MCF 10A (cell line): Measurements from ENCODE around the gene IQCK. TPM values are rescaled to one million over a fixed set of nuclear protein-coding genes. Genes with fewer than 3 reads are reported as not detected.

Experiments
- BruUV-seq: library from RNA; stranded (reverse); fragments of 400-500 nt; replicated peaks from 2 replicates; lab custom pipeline; 2021; lab: Mats Ljungman, UMichigan
- CTCF ChIA-PET: fragments of 300-600 bp; sonication (Branson Sonifier 250); formaldehyde crosslinking; extraction: SDS; loops from one replicate; lab custom pipeline; 2021; ENCODE audit warnings: antibody characterized with exemption, inconsistent platforms; lab: Yijun Ruan, JAX
- POLR2A ChIA-PET: fragments of 300-600, 350-650 bp; sonication (Branson Sonifier 250); formaldehyde crosslinking; extraction: SDS; loops from one replicate; lab custom pipeline; 2020; ENCODE audit warnings: antibody characterized with exemption, inconsistent platforms; lab: Yijun Ruan, JAX
- DNase-seq: peaks from one replicate; pipeline ENCODE4 v3.0.0-alpha.2; 2018; ENCODE audit not compliant: unreplicated experiment
- H3K27ac Mint-ChIP-seq: one replicate; pipeline ENCODE4 v1.8.0; 2022; ENCODE audit warnings: mild to moderate bottlenecking, low read depth, mixed read lengths; ENCODE audit not compliant: unreplicated experiment
- H3K27me3 Mint-ChIP-seq: one replicate; pipeline ENCODE4 v1.8.0; 2022; ENCODE audit warnings: mixed read lengths; ENCODE audit not compliant: insufficient read depth, unreplicated experiment
- H3K36me3 Mint-ChIP-seq: one replicate; pipeline ENCODE4 v1.8.0; 2022; ENCODE audit warnings: mild to moderate bottlenecking, moderate library complexity, mixed read lengths; ENCODE audit not compliant: insufficient read depth, unreplicated experiment
- H3K4me1 Mint-ChIP-seq: one replicate; pipeline ENCODE4 v1.8.0; 2022; ENCODE audit warnings: mixed read lengths; ENCODE audit not compliant: insufficient read depth, unreplicated experiment
- H3K4me3 Mint-ChIP-seq: one replicate; pipeline ENCODE4 v1.8.0; 2022; ENCODE audit warnings: mild to moderate bottlenecking, moderate library complexity, mixed read lengths; ENCODE audit not compliant: unreplicated experiment
- H3K9me3 Mint-ChIP-seq: one replicate; pipeline ENCODE4 v1.8.0; 2022; ENCODE audit warnings: mixed read lengths; ENCODE audit not compliant: unreplicated experiment
- intact Hi-C: fragments of 100-400 bp; cut with micrococcal nuclease; formaldehyde crosslinking; loops from 2 replicates; pipeline ENCODE4 v1.14.1; 2022
- total RNA-seq: library from RNA; stranded (reverse); gene quantifications from 2 replicates; pipeline ENCODE4 v1.2.3, GENCODE V29; 2022
- TF ChIP-seq, protein P1 (sequence below): fragments of 200-600 bp; IDR thresholded peaks from one replicate; pipeline ENCODE4 v1.8.0; 2022; ENCODE audit warnings: antibody characterized with exemption, mild to moderate bottlenecking; ENCODE audit not compliant: unreplicated experiment

Gene IQCK
- total RNA-seq, 1 experiment from 2014 or later = 5.9 TPM

DNA sequence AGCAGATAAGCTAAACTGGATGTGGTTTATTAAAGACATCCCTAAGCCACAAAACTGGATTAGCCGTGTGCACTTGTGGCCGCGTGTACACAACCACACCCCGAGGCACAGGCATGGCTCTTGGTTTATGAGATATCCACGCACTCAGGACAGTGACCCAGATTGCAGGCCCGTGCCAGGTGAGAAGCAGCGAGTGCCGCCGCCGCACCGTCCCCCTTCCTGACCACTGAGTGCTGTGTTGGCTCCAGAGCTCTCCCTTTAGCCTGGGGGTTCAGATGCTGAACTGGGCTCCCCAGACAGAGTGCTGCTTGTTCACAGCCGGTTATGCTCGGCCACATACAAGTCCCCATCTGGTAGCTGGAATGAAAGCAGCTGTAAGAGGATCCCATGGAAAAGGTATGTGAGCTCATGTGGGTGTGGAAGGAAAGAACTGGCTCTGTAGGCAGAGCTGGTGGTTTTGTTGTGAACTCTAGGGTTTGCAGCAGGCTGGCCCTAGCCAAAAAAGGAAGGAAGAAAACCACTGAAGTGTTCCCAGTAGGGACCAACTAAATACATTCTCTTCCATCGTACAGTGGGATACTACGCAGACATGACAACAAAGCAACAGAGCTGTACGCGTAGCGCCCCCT, 29.6 kb upstream of the IQCK start:
- intact Hi-C loops = no loop called here
- Mint-ChIP-seq H3K9me3 (no peaks in the 10 kb centered on the region), H3K27me3 (no peaks in the 10 kb centered on the region), H3K27ac (no peak overlapping the region), H3K4me1 (no peaks in the 10 kb centered on the region), H3K36me3 (peaks cover 37% of the 10 kb centered on the region), H3K4me3 (no peak overlapping the region)
- CTCF ChIA-PET = interaction anchor here (0.6 to 1.0 kb wide), 2 partner anchors 105 to 1263 kb away, joined by 3 to 4 read pairs; no protein-coding TSS in a partner anchor
- TF ChIP-seq, protein P1, sequence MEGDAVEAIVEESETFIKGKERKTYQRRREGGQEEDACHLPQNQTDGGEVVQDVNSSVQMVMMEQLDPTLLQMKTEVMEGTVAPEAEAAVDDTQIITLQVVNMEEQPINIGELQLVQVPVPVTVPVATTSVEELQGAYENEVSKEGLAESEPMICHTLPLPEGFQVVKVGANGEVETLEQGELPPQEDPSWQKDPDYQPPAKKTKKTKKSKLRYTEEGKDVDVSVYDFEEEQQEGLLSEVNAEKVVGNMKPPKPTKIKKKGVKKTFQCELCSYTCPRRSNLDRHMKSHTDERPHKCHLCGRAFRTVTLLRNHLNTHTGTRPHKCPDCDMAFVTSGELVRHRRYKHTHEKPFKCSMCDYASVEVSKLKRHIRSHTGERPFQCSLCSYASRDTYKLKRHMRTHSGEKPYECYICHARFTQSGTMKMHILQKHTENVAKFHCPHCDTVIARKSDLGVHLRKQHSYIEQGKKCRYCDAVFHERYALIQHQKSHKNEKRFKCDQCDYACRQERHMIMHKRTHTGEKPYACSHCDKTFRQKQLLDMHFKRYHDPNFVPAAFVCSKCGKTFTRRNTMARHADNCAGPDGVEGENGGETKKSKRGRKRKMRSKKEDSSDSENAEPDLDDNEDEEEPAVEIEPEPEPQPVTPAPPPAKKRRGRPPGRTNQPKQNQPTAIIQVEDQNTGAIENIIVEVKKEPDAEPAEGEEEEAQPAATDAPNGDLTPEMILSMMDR = no peak
- no peak for DNase-seq
- POLR2A ChIA-PET = interaction anchor here (2.1 kb wide), 1 partner anchor 8 kb away, joined by 5 read pairs; no protein-coding TSS in a partner anchor
- no TSS peak for BruUV-seq

DNA sequence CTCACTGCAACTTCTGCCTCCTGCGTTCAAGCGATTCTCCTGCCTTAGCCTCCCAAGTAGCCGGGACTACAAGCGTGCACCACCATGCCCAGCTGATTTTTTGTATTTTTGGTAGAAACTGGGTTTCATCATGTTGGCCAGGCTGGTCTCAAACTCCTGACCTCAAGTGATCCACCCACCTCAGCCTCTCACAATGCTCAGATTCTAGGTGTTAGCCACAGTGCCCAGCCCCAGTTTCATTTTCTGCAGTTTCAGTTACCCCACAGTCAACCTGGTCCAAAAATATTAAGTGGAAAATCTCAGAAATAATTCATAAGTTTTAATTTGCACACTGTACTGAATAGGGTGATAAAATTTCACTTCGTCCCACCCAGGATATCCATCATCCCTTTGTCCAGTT, 28.7 kb upstream of the IQCK start:
- H3K4me3 Mint-ChIP-seq = no peak overlapping the region
- H3K27me3 Mint-ChIP-seq = no peaks in the 10 kb centered on the region
- H3K36me3 Mint-ChIP-seq = peaks cover 45% of the 10 kb centered on the region
- no peak overlapping the region for H3K27ac Mint-ChIP-seq
- no peaks in the 10 kb centered on the region for H3K9me3 Mint-ChIP-seq
- no peaks in the 10 kb centered on the region for H3K4me1 Mint-ChIP-seq
- no TSS peak for BruUV-seq
- TF ChIP-seq, protein P1 = no peak
- CTCF ChIA-PET = no interaction called here
- POLR2A ChIA-PET = interaction anchor here (2.1 kb wide), 1 partner anchor 7 kb away, joined by 5 read pairs; no protein-coding TSS in a partner anchor
- intact Hi-C loops = no loop called here
- DNase-seq = no peak

DNA sequence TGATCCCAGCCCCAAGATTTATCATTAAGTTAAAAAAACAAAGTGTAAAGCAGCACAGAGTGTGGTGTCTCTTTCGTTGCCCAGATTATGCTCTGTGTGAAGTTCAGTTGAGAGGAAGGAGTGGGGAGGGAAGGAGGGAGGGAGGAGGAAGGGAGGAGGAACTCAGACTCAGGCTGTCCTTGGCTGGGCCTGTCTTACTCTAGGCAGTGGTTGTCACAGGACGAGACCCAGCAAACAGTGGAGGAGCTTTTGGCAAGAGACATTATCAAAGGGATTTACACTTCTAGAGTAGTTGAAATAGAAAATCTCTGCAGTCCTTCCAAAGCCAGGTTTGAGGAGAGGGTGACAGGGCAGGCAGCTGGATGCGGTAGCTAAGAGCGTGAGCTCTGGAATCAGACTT, 27.9 kb upstream of the IQCK start:
- no peaks in the 10 kb centered on the region for H3K4me1 Mint-ChIP-seq
- H3K27me3 Mint-ChIP-seq = no peaks in the 10 kb centered on the region
- BruUV-seq = no TSS peak
- no peak for DNase-seq
- H3K27ac Mint-ChIP-seq = no peak overlapping the region
- intact Hi-C loops = loop anchor here (10.0 kb wide), 1 partner anchor 85 kb away; no protein-coding TSS in a partner anchor
- H3K4me3 Mint-ChIP-seq = no peak overlapping the region
- peaks cover 53% of the 10 kb centered on the region for H3K36me3 Mint-ChIP-seq
- POLR2A ChIA-PET = no interaction called here
- H3K9me3 Mint-ChIP-seq = no peaks in the 10 kb centered on the region
- CTCF ChIA-PET = interaction anchor here (0.6 to 1.3 kb wide), 3 partner anchors 9 to 210 kb away, joined by 3 to 6 read pairs (median 6); no protein-coding TSS in a partner anchor
- TF ChIP-seq, protein P1 = no peak

DNA sequence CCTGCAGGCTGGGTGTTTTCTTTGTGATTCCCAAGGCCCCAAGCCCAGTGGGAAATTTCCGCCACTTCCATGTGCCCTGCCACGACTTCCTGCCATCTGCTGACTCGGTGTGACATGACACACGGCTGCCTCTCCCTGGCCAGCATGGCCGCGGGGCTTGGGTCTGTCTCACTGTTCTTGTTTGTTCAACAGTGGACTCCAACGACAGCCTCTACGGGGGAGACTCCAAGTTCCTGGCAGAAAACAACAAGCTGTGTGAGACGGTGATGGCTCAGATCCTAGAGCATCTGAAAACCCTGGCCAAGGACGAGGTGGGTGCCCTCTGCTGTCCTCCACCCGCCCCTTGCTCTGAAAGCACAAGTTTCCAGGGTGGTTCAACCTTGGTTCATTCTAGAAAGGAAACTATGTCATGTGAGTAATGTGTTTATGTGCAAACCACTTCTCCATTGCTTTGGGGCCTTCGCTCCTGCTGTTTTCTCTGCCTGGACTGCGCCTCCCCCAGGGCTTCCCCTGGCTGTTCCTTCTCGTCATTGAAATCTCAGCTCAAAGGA, 26.8 kb upstream of the IQCK start:
- Mint-ChIP-seq H3K4me1 (peaks cover under 1% of the 10 kb centered on the region), H3K36me3 (peaks cover 50% of the 10 kb centered on the region), H3K4me3 (no peak overlapping the region), H3K9me3 (no peaks in the 10 kb centered on the region), H3K27me3 (no peaks in the 10 kb centered on the region), H3K27ac (no peak overlapping the region)
- no peak for DNase-seq
- intact Hi-C loops = loop anchor here (10.0 kb wide), 1 partner anchor 86 kb away; no protein-coding TSS in a partner anchor
- POLR2A ChIA-PET = interaction anchor here (0.7 kb wide), 1 partner anchor 24 kb away, joined by 3 read pairs; no protein-coding TSS in a partner anchor
- CTCF ChIA-PET = interaction anchor here (1.1 to 1.3 kb wide), 2 partner anchors 8 to 10 kb away, joined by 5 to 6 read pairs; no protein-coding TSS in a partner anchor
- no TSS peak for BruUV-seq
- TF ChIP-seq, protein P1 = no peak
